GM19438 (cell line): ENCODE data around the gene PCP4L1.
A peak's percentile ranks its signal among the peaks of the same experiment; 100 is the strongest.
"Not testable (repeated sequence)": the region's sequence is repeated elsewhere in the genome, so short reads cannot be mapped to it uniquely, and the experiment has no call there.

Source experiments
- ATAC-seq: cut with Tn5 transposase; IDR thresholded peaks from one replicate; pipeline ENCODE4 v1.9.1; 2021; ENCODE audit warnings: low read depth; ENCODE audit not compliant: unreplicated experiment

PCP4L1 gene

GRCh38 chr1:161258439-161259344 is at the start of gene PCP4L1:
PCP4L1 (plus strand) TSS chr1:161258745; CDS start chr1:161258975, 230 bp downstream.
- ATAC-seq: peak; percentile 62

DNA sequence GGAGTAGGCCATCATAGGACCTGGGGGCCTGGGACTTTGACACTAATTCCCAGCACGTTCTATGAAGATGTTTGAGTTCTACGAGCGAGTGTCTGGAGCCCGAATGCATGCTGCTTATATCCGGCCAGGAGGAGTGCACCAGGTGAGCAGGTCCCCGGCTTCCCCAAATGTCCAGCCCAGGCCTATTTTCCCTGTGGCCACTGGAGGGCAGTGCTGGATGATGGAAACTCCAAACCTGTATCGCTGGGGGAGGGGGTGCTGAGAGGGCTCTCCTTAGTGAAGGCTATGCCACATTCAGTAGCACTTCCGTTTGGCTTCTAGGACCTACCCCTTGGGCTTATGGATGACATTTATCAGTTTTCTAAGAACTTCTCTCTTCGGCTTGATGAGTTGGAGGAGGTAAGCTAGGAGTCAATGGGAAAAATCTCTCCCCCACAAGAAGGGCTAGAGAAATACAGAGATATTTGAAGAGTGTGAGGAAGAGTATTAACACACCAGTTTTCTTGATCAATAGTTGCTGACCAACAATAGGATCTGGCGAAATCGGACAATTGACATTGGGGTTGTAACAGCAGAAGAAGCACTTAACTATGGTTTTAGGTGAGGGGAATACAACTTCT is 48.6 kb upstream of the PCP4L1 start:
- peak; percentile 81 for ATAC-seq

DNA sequence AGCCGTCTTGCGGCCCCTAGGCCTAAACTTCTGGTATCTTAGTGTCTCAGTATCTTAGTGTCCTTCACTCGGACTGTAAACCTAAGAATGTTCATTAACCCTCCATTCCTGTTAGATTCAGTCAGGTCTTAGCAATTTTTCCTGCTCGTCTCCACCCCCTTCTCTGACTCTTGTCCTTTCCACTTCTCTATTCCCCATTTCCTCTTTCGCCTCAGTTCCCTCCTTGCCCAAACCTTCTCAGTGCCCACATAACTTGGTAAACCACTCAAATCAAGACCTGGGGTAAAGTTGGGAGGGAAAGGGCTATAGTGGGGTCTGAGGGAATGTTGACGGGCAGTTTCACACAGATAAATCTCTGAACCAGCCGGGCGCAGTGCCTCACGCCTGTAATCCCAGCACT is 44.2 kb upstream of the PCP4L1 start:
- no peak for ATAC-seq

DNA sequence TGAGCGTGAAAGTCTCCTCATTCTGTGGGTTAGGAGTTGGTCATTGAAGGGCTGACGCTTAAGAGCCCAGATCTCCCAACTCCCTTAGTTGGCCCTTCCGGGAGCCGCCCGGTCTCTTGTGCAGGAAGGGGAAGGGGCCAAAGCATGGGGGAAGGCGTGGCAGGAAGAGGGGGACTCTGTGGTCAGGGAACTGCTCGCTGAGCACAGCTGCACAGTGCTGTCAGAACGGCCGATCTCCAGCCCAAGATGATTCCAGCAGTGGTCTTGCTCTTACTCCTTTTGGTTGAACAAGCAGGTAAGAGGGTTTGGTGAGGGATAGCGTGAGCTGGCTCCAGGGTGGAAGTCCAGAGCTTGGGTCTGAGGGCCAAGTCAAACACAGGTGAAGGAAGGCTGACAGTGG is 43.5 kb upstream of the PCP4L1 start, which contains the start of gene FCER1G:
Gene FCER1G (plus strand): TSS at position 220 of the 400 bp plus-strand sequence. CDS start 27 bp downstream, at position 247.
- no peak for ATAC-seq

DNA sequence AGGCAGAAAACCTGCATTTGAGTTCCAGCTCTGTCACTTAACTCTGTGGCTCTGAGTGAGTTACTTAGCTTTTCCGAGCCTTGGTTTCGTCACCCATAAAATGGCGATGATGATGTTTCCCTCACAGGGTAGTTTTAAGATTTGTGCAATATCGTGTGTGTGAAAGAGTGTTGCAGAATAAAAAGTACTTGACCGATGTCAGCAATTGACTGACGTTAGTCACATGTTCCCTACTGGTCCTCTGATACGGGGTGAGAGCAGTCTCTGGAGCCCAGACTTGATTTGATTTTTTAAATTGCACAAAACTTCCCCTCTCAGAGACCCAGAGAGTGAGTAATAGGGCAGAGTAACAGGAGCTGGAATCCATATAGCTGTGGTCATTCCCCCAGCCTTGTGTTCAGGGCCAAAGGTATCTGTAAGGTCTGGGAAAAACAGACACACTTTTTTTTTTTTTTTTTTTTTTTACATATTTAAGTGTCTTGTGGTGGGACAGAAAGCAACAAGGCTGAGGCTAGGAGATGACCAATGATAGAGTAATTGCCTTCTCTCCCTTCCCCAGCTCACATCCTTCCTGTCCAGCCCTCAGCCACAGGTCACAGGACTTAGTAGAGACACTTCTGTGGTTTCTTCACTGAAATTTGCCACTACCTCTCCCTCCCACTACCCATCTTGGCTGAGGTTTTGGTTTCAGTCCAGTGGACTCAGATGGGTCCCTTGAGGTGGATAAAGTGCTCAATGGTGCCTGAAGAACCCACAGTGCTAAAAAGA is 41.4 kb upstream of the PCP4L1 start:
- ATAC-seq: peak; percentile 92

- ATAC-seq: no peak
Observed at GRCh38 chr1:161217831-161218230, 40.7 kb upstream of the PCP4L1 start.

DNA sequence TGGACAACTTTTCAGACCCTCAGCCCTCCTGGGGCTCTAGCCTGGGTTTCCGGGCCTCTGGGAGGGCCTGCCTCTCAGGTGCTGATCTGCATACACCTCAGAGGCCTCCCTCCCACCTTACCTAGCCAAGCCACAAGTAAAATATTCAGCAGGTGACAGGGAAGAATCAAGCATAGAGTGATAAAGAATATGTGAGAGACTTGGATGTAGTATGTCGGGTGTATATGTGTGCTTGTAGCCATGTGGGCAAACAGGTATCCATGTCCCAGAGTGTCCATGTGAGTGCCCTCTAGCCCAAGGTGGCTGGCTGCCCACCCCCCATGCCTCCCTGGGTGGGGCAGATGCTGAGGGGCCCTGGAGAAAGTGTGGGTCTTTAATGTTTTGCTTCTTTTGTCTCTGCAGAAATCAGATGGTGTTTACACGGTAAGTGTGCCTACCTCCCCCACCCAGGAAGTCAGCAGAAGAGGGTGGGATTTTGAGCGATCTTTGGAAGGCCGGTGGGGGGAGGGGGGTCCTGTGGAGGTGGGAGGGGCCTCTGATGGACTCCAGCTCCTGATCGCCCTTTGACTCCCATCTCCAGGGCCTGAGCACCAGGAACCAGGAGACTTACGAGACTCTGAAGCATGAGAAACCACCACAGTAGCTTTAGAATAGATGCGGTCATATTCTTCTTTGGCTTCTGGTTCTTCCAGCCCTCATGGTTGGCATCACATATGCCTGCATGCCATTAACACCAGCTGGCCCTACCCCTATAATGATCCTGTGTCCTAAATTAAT is 40.1 kb upstream of the PCP4L1 start:
- ATAC-seq: no peak

DNA sequence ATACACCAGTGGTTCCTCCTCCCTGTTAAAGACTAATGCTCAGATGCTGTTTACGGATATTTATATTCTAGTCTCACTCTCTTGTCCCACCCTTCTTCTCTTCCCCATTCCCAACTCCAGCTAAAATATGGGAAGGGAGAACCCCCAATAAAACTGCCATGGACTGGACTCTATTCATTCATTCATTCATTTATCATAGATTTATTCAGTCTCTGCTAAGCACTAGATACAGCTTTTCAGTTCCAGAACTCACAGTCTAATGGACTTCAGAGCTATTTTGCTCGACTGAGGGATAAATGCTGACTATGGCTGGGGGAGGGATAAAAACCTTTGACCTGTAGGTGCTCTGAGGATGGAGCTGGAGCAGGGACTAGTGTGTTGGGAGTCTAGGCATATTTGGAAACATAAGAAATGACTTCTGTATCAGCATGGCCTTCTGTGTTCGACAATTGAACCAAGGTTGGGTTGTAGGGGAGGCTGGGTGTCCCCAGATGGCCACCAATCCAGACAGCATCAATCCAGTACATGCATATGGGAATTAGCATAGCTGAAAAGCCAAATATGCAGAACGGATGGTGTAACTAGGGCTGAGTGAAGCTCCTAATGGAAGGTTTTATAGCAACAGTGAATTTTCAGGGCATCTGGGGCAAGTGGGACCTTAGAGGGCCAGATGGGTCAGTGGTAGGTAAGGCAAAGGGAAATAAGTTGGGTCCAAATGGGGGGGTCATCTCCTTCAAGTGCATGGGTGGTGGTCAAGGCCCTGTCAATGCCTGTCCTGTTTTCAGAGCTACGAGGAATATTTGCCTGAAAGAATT is 39.3 kb upstream of the PCP4L1 start:
- no peak for ATAC-seq

- ATAC-seq: no peak
Observed at GRCh38 chr1:161220002-161220401, 38.5 kb upstream of the PCP4L1 start.

DNA sequence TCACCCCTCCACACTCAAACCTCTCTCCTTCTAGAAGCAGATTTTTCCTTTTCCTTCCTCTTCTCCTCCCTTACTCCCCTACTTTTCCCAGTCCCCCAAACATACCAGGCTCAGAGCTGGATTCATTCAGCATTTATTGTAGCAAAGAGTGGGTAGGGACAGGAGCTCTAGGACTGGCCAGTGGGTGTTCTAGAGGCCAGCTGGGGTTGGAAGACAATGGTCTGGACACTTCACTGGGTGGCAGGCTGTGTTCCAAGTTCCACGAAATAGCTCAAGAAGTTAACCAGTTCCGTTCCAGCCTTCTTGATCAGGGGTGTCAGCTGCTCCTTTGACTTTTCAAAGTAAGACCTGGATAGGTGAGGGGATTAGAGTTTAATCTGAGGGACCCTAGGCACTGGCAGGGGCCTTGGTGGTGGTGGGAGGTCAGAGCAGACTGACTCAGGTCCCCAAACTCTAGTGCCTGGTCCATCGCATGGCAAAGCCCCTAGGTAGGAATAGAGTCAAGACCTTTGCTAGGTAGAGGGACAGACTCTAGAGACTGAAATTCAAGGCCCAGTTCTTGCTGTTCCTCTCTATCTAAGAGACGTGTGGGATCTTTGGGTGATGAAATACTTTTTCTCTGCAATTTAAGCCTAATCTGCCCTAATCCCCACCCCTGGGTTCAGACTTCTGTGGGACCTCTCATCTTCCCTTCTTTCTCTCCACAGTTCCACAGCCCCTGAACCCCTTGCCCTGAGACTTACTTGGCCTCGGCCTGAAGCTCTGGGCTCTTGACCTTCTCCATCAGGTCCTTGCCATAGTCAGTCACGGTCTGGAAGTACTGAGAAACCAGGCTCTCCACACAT is 36.1 kb upstream of the PCP4L1 start:
- ATAC-seq: no peak

DNA sequence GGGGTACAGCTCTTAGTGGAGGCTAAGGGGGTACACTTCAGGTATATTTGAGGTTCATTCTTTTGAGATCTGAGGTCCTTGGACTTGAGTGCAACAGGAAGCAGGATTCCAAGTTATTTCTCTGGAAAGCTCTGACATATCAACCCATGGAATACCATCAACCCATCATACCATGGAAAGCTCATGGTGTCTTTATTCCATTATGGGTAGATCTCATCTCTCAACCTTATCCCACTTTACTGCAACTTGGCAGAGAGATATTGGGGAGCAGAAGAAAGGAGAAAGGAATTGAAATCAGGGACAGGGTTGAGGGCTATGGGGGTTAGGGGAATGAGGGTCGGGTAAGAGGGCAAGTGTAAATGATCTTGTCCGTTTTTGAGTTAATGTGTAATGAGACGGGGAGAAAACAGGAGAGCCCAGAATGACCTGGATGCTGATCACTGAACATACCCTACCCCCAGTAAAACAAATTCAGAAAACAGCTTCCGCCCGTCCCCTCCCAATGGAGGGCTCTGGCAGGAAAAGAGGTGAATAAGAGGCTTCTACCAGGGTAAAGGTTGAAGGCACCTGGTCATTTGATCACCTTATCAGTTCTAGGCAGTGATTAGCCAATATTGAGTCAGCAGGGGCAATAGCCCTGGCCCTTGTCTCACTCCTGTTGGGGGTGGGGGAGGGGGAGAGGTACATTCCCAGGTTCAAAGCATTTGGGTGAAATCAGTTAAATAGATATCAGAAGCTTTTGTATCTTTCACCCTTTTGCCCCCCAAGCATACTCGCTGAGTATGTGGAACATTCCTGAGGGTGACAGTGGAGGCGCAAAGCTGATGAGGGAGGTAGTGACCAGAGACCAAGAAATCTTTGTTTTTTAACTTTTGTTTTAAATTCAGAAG is 34.5 kb upstream of the PCP4L1 start:
- no peak for ATAC-seq

DNA sequence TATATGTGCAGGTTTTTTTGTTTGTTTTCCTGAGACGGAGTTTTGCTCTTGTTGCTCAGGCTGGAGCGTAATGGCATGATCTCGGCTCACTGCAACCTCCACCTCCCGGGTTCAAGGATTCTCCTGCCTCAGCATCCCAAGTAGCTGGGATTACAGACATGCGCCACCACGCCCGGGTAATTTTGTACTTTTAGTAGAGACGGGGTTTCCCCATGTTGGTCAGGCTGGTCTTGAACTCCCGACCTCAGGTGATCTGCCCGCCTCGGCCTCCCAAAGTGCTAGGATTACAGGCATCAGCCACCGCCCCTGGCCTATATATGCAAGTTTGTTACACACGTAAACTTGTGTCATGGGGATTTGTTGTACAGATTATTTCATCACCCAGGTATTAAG is 33.9 kb upstream of the PCP4L1 start:
- ATAC-seq: not testable (repeated sequence)

GRCh38 chr1:161225178-161225533 is 33.4 kb upstream of the PCP4L1 start:
- no peak for ATAC-seq

GRCh38 chr1:161225534-161226319 is 32.8 kb upstream of the PCP4L1 start, which contains the start of gene TOMM40L:
TOMM40L (plus strand) TSS chr1:161226060; CDS start chr1:161226490, 430 bp downstream.
- peak; percentile 93 for ATAC-seq

- ATAC-seq: no peak
Observed at GRCh38 chr1:161226320-161226711, 32.2 kb upstream of the PCP4L1 start.

DNA sequence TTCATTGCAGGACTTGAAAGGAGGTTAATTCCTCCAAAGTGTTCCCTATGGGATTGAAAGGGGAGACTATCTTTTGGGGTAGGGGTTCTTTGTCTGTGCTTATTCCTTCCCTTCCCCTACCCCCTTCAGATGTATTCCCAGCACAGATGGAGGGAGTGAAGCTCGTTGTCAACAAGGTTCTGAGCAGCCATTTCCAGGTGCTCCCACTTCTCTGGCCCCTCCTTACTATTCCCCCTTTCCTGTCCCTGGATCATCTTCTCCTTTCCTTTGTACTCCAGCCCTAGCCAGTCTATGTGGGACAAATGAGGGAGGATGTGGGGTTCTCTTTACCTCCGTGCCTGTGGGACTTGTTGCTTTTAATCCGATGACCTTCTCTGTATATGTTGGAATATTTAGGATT is 31.8 kb upstream of the PCP4L1 start:
- no peak for ATAC-seq
